GM19395 (cell line): ENCODE data around the gene UBC.
A peak's percentile ranks its signal among the peaks of the same experiment; 100 is the strongest.

Experiments used
- ATAC-seq: cut with Tn5 transposase; IDR thresholded peaks from one replicate; pipeline ENCODE4 v1.9.1; 2021; ENCODE audit warnings: mild to moderate bottlenecking, moderate library complexity; ENCODE audit not compliant: unreplicated experiment

UBC gene

GRCh38 chr12:124866883-124867400 is 47.5 kb downstream of the UBC start:
- ATAC-seq: no peak

- no peak for ATAC-seq
Measured at GRCh38 chr12:124866195-124866882, 48.1 kb downstream of the UBC start.

GRCh38 chr12:124865728-124866127 is 48.7 kb downstream of the UBC start:
- ATAC-seq: no peak

- ATAC-seq: no peak
Measured at GRCh38 chr12:124864326-124864752, 50.1 kb downstream of the UBC start.

- ATAC-seq: peak; percentile 69
Measured at GRCh38 chr12:124863416-124864325, 50.8 kb downstream of the UBC start, which contains the start of gene SCARB1. SCARB1 (minus strand) TSS chr12:124863864; CDS start chr12:124863720, 144 bp downstream.

- peak; percentile 37 for ATAC-seq
Measured at GRCh38 chr12:124862768-124863415, 51.6 kb downstream of the UBC start.

- no peak for ATAC-seq
Measured at GRCh38 chr12:124861898-124862676, 52.4 kb downstream of the UBC start.
